Activated B cell treated with CpG ODN at 0.5 μM for 24 hours (primary cell): ENCODE measurements around the gene IL22RA1. TPM values are rescaled to one million over a fixed set of nuclear protein-coding genes. Genes with fewer than 3 reads are reported as not detected.

Experiments used
- total RNA-seq: library from RNA; stranded (reverse); gene quantifications from 2 replicates; pipeline ENCODE4 v1.2.3, GENCODE V29; 2022

Gene IL22RA1
- total RNA-seq, 1 donor from 2014 or later, result 0.09 TPM

Other genes starting within 250 kb of the IL22RA1 start
- 44.5 and 51.0 TPM in 2 replicates for gene CNR2, start 229.8 kb downstream of the IL22RA1 start, total RNA-seq
- gene PNRC2, start 183.3 kb downstream of the IL22RA1 start, total RNA-seq, result 175 and 184 TPM in 2 replicates
- gene SRSF10, start 162.8 kb downstream of the IL22RA1 start, total RNA-seq, result 168 and 192 TPM in 2 replicates
- gene MYOM3, start 31.0 kb downstream of the IL22RA1 start, total RNA-seq, result not detected in 2 replicates
- gene IFNLR1, start 44.1 kb upstream of the IL22RA1 start, total RNA-seq, result 38.6 and 39.2 TPM in 2 replicates
- gene GRHL3, start 176.2 kb upstream of the IL22RA1 start, total RNA-seq, result 0.64 and 0.78 TPM in 2 replicates